NCI-H1092 treated with DMSO at 0.1 percent for 48 hours (cell line): ENCODE data around the gene FGF1.

Source experiments
- DNase-seq: peaks from one replicate; lab custom pipeline; 2025; lab: John Stamatoyannopoulos, UW

The FGF1 gene

GRCh38 chr5:142572006-142572405, 113.9 kb downstream of the FGF1 start:
- no peak for DNase-seq

- DNase-seq, result no peak
Observed at GRCh38 chr5:142571371-142571770, 114.5 kb downstream of the FGF1 start.

GRCh38 chr5:142569905-142570304, 116.0 kb downstream of the FGF1 start:
- no peak for DNase-seq

- DNase-seq, result no peak
Observed at GRCh38 chr5:142568996-142569335, 116.9 kb downstream of the FGF1 start.

- DNase-seq, result no peak
Observed at GRCh38 chr5:142568283-142568995, 117.5 kb downstream of the FGF1 start.

- no peak for DNase-seq
Observed at GRCh38 chr5:142561486-142562097, 124.3 kb downstream of the FGF1 start.

GRCh38 chr5:142561029-142561428, 124.9 kb downstream of the FGF1 start:
- no peak for DNase-seq

GRCh38 chr5:142552107-142552506, 133.8 kb downstream of the FGF1 start:
- no peak for DNase-seq

- DNase-seq, result no peak
Observed at GRCh38 chr5:142551338-142552067, 134.4 kb downstream of the FGF1 start.

GRCh38 chr5:142550471-142550870, 135.4 kb downstream of the FGF1 start:
- no peak for DNase-seq

GRCh38 chr5:142549834-142550233, 136.1 kb downstream of the FGF1 start:
- DNase-seq, result no peak

GRCh38 chr5:142548739-142549275, 137.1 kb downstream of the FGF1 start:
- DNase-seq, result peak; percentile 85

GRCh38 chr5:142547445-142548380, 138.2 kb downstream of the FGF1 start:
- no peak for DNase-seq

GRCh38 chr5:142545650-142546322, 140.1 kb downstream of the FGF1 start:
- no peak for DNase-seq

- DNase-seq, result no peak
Observed at GRCh38 chr5:142544946-142545649, 140.8 kb downstream of the FGF1 start.

GRCh38 chr5:142544071-142544753, 141.7 kb downstream of the FGF1 start:
- no peak for DNase-seq

GRCh38 chr5:142542906-142543305, 143.0 kb downstream of the FGF1 start:
- DNase-seq, result no peak
